ENCODE results near the gene CCNF. TPM values are rescaled to one million over a fixed set of nuclear protein-coding genes. Genes with fewer than 3 reads are reported as not detected.

The CCNF gene
- total and polyA plus RNA-seq, 2 experiments from 2014 or later = 9.2 to 44.0 TPM

- H3K27ac ChIP-seq = no peak overlapping the region
- H3K4me3 ChIP-seq = no peak overlapping the region
- H3K9me3 ChIP-seq (ENCODE audit: low read depth) = no peaks in the 10 kb centered on the region
- H3K36me3 ChIP-seq = peaks cover 26% of the 10 kb centered on the region
- TF ChIP-seq CTCF (IDR thresholded peaks at IDR 0.05; ENCODE audit: low read depth, low read length) = no peak
- no peaks in the 10 kb centered on the region for H3K4me1 ChIP-seq (ENCODE audit: low read depth)
- DNase-seq (ENCODE audit: low read depth in 1 of 2, low spot score in 1 of 2) = no peak
- H3K27me3 ChIP-seq = no peaks in the 10 kb centered on the region
Measured at GRCh38 chr16:2449118-2449517, 19.9 kb downstream of the CCNF start.

- H3K27me3 ChIP-seq = no peaks in the 10 kb centered on the region
- no peaks in the 10 kb centered on the region for H3K9me3 ChIP-seq (ENCODE audit: low read depth)
- no peak overlapping the region for H3K4me3 ChIP-seq
- DNase-seq (ENCODE audit: low read depth in 1 of 2, low spot score in 1 of 2) = no peak
- no peaks in the 10 kb centered on the region for H3K4me1 ChIP-seq (ENCODE audit: low read depth)
- no peak for TF ChIP-seq CTCF (IDR thresholded peaks at IDR 0.05; ENCODE audit: low read depth, low read length)
- H3K36me3 ChIP-seq = peaks cover 24% of the 10 kb centered on the region
- H3K27ac ChIP-seq = no peak overlapping the region
Measured at GRCh38 chr16:2450535-2450934, 21.3 kb downstream of the CCNF start.

GRCh38 chr16:2450975-2451381, 21.7 kb downstream of the CCNF start:
- H3K27me3 ChIP-seq = no peaks in the 10 kb centered on the region
- peaks cover 21% of the 10 kb centered on the region for H3K36me3 ChIP-seq
- no peaks in the 10 kb centered on the region for H3K4me1 ChIP-seq (ENCODE audit: low read depth)
- DNase-seq (ENCODE audit: low read depth in 1 of 2, low spot score in 1 of 2) = no peak
- no peak overlapping the region for H3K27ac ChIP-seq
- no peak overlapping the region for H3K4me3 ChIP-seq
- no peaks in the 10 kb centered on the region for H3K9me3 ChIP-seq (ENCODE audit: low read depth)
- TF ChIP-seq CTCF (IDR thresholded peaks at IDR 0.05; ENCODE audit: low read depth, low read length) = no peak

- no peaks in the 10 kb centered on the region for H3K27me3 ChIP-seq
- H3K9me3 ChIP-seq (ENCODE audit: low read depth) = no peaks in the 10 kb centered on the region
- H3K4me1 ChIP-seq (ENCODE audit: low read depth) = no peaks in the 10 kb centered on the region
- TF ChIP-seq CTCF (IDR thresholded peaks at IDR 0.05; ENCODE audit: low read depth, low read length) = no peak
- no peak for DNase-seq (ENCODE audit: low read depth in 1 of 2, low spot score in 1 of 2)
- H3K36me3 ChIP-seq = peaks cover 21% of the 10 kb centered on the region
- H3K4me3 ChIP-seq = no peak overlapping the region
- H3K27ac ChIP-seq = no peak overlapping the region
Measured at GRCh38 chr16:2451851-2452320, 22.6 kb downstream of the CCNF start.

- Histone ChIP-seq H3K36me3 (peaks cover 17% of the 10 kb centered on the region), H3K4me1 (ENCODE audit: low read depth) (no peaks in the 10 kb centered on the region), H3K9me3 (ENCODE audit: low read depth) (no peaks in the 10 kb centered on the region), H3K27ac (no peak overlapping the region), H3K27me3 (no peaks in the 10 kb centered on the region), H3K4me3 (no peak overlapping the region)
- no peak for DNase-seq (ENCODE audit: low read depth in 1 of 2, low spot score in 1 of 2)
- no peak for TF ChIP-seq CTCF (IDR thresholded peaks at IDR 0.05; ENCODE audit: low read depth, low read length)
Measured at GRCh38 chr16:2452650-2453049, 23.4 kb downstream of the CCNF start.

Data from cardiac muscle cell (in vitro differentiated cells and primary cell).